Superior temporal gyrus (tissue), 1 donor: ENCODE results near the gene YBEY.

Source experiments
- DNase-seq: peaks from one replicate; pipeline ENCODE4 v3.0.0-alpha.2; 2016; ENCODE audit errors: extremely low spot score

YBEY gene

GRCh38 chr21:46327711-46328110 lies 41.6 kb downstream of the YBEY start:
- no peak for DNase-seq

GRCh38 chr21:46328151-46328550 lies 42.0 kb downstream of the YBEY start:
- no peak for DNase-seq

- DNase-seq = no peak
These were observed 43.7 kb downstream of the YBEY start for GRCh38 chr21:46329796-46330195.

- no peak for DNase-seq
These were observed 48.4 kb downstream of the YBEY start for GRCh38 chr21:46334351-46335140.

GRCh38 chr21:46336603-46337002 lies 50.5 kb downstream of the YBEY start:
- no peak for DNase-seq

- peak; percentile 39 for DNase-seq
These were observed 54.9 kb downstream of the YBEY start for GRCh38 chr21:46340998-46341397.

- no peak for DNase-seq
These were observed 58.2 kb downstream of the YBEY start for GRCh38 chr21:46344219-46344915.

GRCh38 chr21:46345861-46346260 lies 59.7 kb downstream of the YBEY start:
- no peak for DNase-seq

GRCh38 chr21:46346296-46347202 lies 60.4 kb downstream of the YBEY start:
- no peak for DNase-seq

GRCh38 chr21:46347203-46347550 lies 61.0 kb downstream of the YBEY start:
- no peak for DNase-seq
